Pancreas (tissue), 10 donors: ENCODE results near the gene TPGS2. TPM values are rescaled to one million over a fixed set of nuclear protein-coding genes. Genes with fewer than 3 reads are reported as not detected.
A peak's percentile ranks its signal among the peaks of the same experiment; 100 is the strongest.

Experiments
- ATAC-seq, 4 donors: fragments of 200-7000 bp; cut with Tn5 transposase; one replicate each; pipeline versions ENCODE4 v1.8.0 to v1.9.1; 2020; ENCODE audit warnings: mild to moderate bottlenecking in 4 of 4, moderate library complexity in 4 of 4
- DNase-seq, 6 donors: peaks; one replicate each; pipeline ENCODE4 v3.0.0-alpha.2; 2020
- FAIRE-seq: peaks from 2 replicates; lab custom pipeline; 2012; peaks lifted over from hg19 to GRCh38; lab: Jason Lieb, UNC
- H3K27ac ChIP-seq, 4 donors: fragments of 200-600 bp; sonication (generic); 1 replicate in 3 of 4; 2 replicates in 1 of 4; pipeline versions ENCODE4 v1.5.0 to v1.8.0; 2020
- H3K27me3 ChIP-seq, 4 donors: fragments of 200-600 bp; one replicate each; pipeline ENCODE4 v1.8.0; 2021
- H3K36me3 ChIP-seq, 3 donors: fragments of 200-600 bp; sonication (generic) in 1 of 3; one replicate each; pipeline versions ENCODE4 v1.5.0 to v1.8.0; 2020 to 2021
- H3K4me1 ChIP-seq, 3 donors: fragments of 200-600 bp; one replicate each; pipeline ENCODE4 v1.8.0; 2021
- H3K4me3 ChIP-seq, 4 donors: fragments of 200-600 bp; sonication (generic) in 2 of 4; one replicate each; pipeline versions ENCODE4 v1.5.0 to v1.8.0; 2020 to 2021
- H3K9me3 ChIP-seq, 4 donors: fragments of 200-600 bp; one replicate each; pipeline ENCODE4 v1.8.0; 2021
- CTCF ChIP-seq, 4 donors: fragments of 200-600 bp; sonication (generic) in 3 of 4; IDR thresholded peaks; one replicate each; pipeline versions ENCODE4 v1.5.0 to v1.8.0; 2021; ENCODE audit warnings: antibody characterized with exemption in 4 of 4
- WGBS, 2 donors: extraction: QIAGEN DNeasy Blood & Tissue Kit; methylation state at CpG; one replicate each; pipeline ENCODE4 v1.1.7; 2013; 5-methylcytosine and 5-hydroxymethylcytosine counted together
- intact Hi-C, 3 donors: fragments of 100-400 bp; cut with DNase I; formaldehyde crosslinking; loops; one replicate each; pipeline versions ENCODE4 v1.11.1 to v1.14.2; 2022
- polyA plus RNA-seq, 2 donors: library from polyadenylated mRNA; stranded (reverse); fragments of 200-250 nt; gene quantifications; one replicate each; pipeline ENCODE4 v1.2.3, GENCODE V29; 2013
- total RNA-seq, 6 donors: library from RNA; stranded (reverse); fragmentation: NEBNext Ultra II Directional in 4 of 6; extraction: Animal tissue kit (Norgen Biotek cat#: 25700) in 4 of 6; gene quantifications; one replicate each; pipeline versions ENCODE4 v1.2.1 to v1.2.4, GENCODE V29; 2021 to 2023
- donor health status: healthy with polysubstance abuse.
- donor health status: DM: no; HTN: no; CAD: no; lungs with moderate emphysema.
- donor health status: DM: no; HTN: no; CAD: no.
- donor health status: control.
- donor health status: control.
- donor health status: Bipolar disorder and iron deficiency.
- donor health status: DM: yes; HTN: yes; CAD: no.
- donor health status: DM: no; HTN: no; CAD: no.
- donor health status: DM: no; HTN: no; CAD: no.
- donor health status: DM: yes; HTN: yes; CAD: no.

Gene TPGS2
- total and polyA plus RNA-seq, 8 donors: 16.6 to 44.6 (median 25.2) TPM

DNA sequence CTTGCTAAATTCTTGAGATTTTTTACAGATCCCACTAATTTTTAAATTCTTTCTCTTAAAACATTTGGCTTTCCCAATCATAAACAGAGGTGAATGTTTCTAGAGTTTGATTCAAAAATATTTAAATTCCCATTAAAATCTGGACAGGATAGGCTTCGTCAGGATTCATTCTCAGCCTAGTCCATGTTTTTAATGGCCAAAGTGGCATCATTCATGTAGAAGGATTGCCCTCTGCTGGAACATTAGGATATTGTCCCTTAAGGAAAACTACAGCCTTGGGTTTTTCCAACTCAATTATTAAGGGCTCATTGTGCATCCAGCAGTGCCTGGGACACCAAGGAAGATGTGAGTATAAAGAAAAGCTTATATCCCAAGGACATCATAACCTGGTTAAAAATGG lies 71.7 kb downstream of the TPGS2 start:
- ATAC-seq: peak; percentile 71 to 88 (median 87)
- Histone ChIP-seq H3K4me3 (no peak overlapping the region), H3K27me3 (no peaks in the 10 kb centered on the region), H3K9me3 (no peaks in the 10 kb centered on the region), H3K4me1 (peaks cover 0 to 8% (median 0%) of the 10 kb centered on the region in 3 donors), H3K36me3 (no peaks in the 10 kb centered on the region), H3K27ac (no peak overlapping the region)
- peak; percentile 23 to 51 (median 42) for TF ChIP-seq CTCF (IDR thresholded peaks at IDR 0.05)
- FAIRE-seq: peak; percentile 89
- WGBS, 2 donors: 12% methylated on average over 1 of the region's 1 CpG
- no peak for DNase-seq
- intact Hi-C loops: no loop called here

- FAIRE-seq (no peak), ATAC-seq (peak in 3 of 4 donors; percentile 21 to 51 (median 49)), DNase-seq (no peak)
- intact Hi-C loops: no loop called here
- Histone ChIP-seq H3K9me3 (no peaks in the 10 kb centered on the region), H3K27me3 (no peaks in the 10 kb centered on the region), H3K27ac (no peak overlapping the region), H3K4me3 (no peak overlapping the region), H3K36me3 (no peaks in the 10 kb centered on the region), H3K4me1 (peaks cover 0 to 8% (median 0%) of the 10 kb centered on the region in 3 donors)
- no peak for TF ChIP-seq CTCF (IDR thresholded peaks at IDR 0.05)
- WGBS, 2 donors: 37 to 41% methylated on average over 4 of the region's 4 CpGs
These were observed 72.6 kb downstream of the TPGS2 start for GRCh38 chr18:36756242-36756641.

- FAIRE-seq (no peak), ATAC-seq (no peak), DNase-seq (no peak)
- intact Hi-C loops: no loop called here
- no peak for TF ChIP-seq CTCF (IDR thresholded peaks at IDR 0.05)
- Histone ChIP-seq H3K9me3 (no peaks in the 10 kb centered on the region), H3K4me1 (no peaks in the 10 kb centered on the region), H3K27me3 (no peaks in the 10 kb centered on the region), H3K4me3 (no peak overlapping the region), H3K36me3 (no peaks in the 10 kb centered on the region), H3K27ac (no peak overlapping the region)
- 58 to 63% methylated on average over 3 of the region's 3 CpGs for WGBS, 2 donors
These were observed 75.6 kb downstream of the TPGS2 start for GRCh38 chr18:36752929-36753865.

GRCh38 chr18:36745219-36745975 lies 83.4 kb downstream of the TPGS2 start:
- H3K4me1 ChIP-seq: no peaks in the 10 kb centered on the region
- WGBS, 2 donors: 89 to 91% methylated on average over 19 to 25 of the region's 25 CpGs
- ATAC-seq: no peak
- FAIRE-seq: no peak
- intact Hi-C loops: no loop called here
- no peak overlapping the region for H3K27ac ChIP-seq
- peak in 1 of 6 donors; percentile 41 for DNase-seq
- TF ChIP-seq CTCF (IDR thresholded peaks at IDR 0.05): no peak
- no peak overlapping the region for H3K4me3 ChIP-seq
- H3K36me3 ChIP-seq: no peaks in the 10 kb centered on the region
- no peaks in the 10 kb centered on the region for H3K9me3 ChIP-seq
- H3K27me3 ChIP-seq: no peaks in the 10 kb centered on the region
